Right lobe of liver (tissue), 4 donors: Measurements from ENCODE around the gene DBF4B.

ENCODE experiments used
- POLR2A ChIP-seq: fragments of 450-650 bp; IDR thresholded peaks from one replicate; pipeline ENCODE4 v1.6.1; 2017; ENCODE audit warnings: antibody characterized with exemption, mild to moderate bottlenecking
- TF ChIP-seq, protein P1 (sequence below), 4 donors: fragments of 200-600 bp in 3 of 4; fragments of 450-650 bp in 1 of 4; IDR thresholded peaks; one replicate each; pipeline versions ENCODE4 v1.5.1 to v1.8.0; 2016 to 2022; ENCODE audit warnings: antibody characterized with exemption in 4 of 4, mild to moderate bottlenecking in 2 of 4
- donor health status: DM: no; HTN: no; CAD: no.
- donor health status: DM: no; HTN: no; CAD: no.
- donor health status: DM: no; HTN: yes; CAD: no.

DNA sequence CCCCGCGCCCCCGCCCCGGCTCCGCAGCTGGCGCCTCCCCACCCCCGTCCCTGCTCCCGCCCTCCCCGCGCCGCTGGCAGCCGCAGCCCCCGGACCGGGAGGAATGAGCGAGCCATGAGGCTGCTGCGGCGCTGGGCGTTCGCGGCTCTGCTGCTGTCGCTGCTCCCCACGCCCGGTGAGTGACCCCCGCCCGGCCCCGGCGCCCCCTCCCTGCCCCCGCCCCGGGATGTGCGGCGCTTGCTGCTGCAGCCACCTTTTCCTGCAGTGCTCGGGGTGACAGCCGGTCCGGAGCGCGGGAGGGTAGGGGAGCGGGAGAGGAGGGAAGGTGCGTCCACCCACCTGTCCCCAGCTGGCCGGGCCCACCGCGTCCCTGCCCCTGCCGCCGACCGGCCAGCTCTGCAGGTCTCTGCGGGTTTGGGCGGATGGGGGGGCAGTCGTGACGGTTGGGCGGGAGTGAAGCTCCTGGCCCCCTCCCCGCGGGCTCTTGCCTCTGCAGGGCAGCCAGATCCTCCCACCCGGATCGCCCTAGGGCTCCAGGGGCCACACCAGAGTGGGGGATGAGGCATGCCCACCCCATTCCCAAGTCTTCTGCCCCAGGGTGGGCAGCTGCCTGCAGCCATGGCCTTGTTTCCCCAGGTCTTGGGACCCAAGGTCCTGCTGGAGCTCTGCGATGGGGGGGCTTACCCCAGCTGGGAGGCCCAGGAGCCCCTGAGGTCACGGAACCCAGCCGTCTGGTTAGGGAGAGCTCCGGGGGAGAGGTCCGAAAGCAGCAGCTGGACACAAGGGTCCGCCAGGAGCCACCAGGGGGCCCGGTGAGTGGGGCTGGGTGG, 50.8 kb downstream of the DBF4B start:
- TF ChIP-seq, protein P1, sequence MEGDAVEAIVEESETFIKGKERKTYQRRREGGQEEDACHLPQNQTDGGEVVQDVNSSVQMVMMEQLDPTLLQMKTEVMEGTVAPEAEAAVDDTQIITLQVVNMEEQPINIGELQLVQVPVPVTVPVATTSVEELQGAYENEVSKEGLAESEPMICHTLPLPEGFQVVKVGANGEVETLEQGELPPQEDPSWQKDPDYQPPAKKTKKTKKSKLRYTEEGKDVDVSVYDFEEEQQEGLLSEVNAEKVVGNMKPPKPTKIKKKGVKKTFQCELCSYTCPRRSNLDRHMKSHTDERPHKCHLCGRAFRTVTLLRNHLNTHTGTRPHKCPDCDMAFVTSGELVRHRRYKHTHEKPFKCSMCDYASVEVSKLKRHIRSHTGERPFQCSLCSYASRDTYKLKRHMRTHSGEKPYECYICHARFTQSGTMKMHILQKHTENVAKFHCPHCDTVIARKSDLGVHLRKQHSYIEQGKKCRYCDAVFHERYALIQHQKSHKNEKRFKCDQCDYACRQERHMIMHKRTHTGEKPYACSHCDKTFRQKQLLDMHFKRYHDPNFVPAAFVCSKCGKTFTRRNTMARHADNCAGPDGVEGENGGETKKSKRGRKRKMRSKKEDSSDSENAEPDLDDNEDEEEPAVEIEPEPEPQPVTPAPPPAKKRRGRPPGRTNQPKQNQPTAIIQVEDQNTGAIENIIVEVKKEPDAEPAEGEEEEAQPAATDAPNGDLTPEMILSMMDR (IDR thresholded peaks at IDR 0.05) = no peak
- TF ChIP-seq POLR2A = no peak
